Activated CD4-positive, alpha-beta T cell treated with anti-CD3 and anti-CD28 coated beads for 36 hours (primary cell): Measurements from ENCODE around the gene TMEM120B. TPM values are rescaled to one million over a fixed set of nuclear protein-coding genes. Genes with fewer than 3 reads are reported as not detected.
A peak's percentile ranks its signal among the peaks of the same experiment; 100 is the strongest.

Source experiments
- ATAC-seq: fragments of 200-7000 bp; cut with Tn5 transposase; one replicate; pipeline ENCODE4 v1.10.0; 2021; ENCODE audit warnings: mild to moderate bottlenecking, moderate library complexity
- CTCF ChIA-PET: fragments of 350-600 bp; sonication (Branson Sonifier 250); formaldehyde crosslinking; loops from one replicate; lab custom pipeline; 2021; ENCODE audit warnings: antibody characterized with exemption; lab: Charles Lee
- POLR2A ChIA-PET: fragments of 350-600 bp; sonication (Branson Sonifier 250); formaldehyde crosslinking; loops from one replicate; lab custom pipeline; 2021; ENCODE audit warnings: antibody characterized with exemption, inconsistent platforms; lab: Charles Lee
- DNase-seq: peaks from one replicate; pipeline ENCODE4 v3.0.0-alpha.2; 2020
- H3K27ac Mint-ChIP-seq: one replicate; pipeline ENCODE4 v1.8.0; 2021; ENCODE audit warnings: mixed read lengths
- H3K27me3 Mint-ChIP-seq: one replicate; pipeline ENCODE4 v1.8.0; 2021; ENCODE audit warnings: mixed read lengths
- H3K36me3 Mint-ChIP-seq: one replicate; pipeline ENCODE4 v1.8.0; 2021; ENCODE audit warnings: low read depth, mixed read lengths
- H3K4me1 Mint-ChIP-seq: one replicate; pipeline ENCODE4 v1.8.0; 2021; ENCODE audit warnings: mixed read lengths
- H3K4me3 Mint-ChIP-seq: one replicate; pipeline ENCODE4 v1.8.0; 2021; ENCODE audit warnings: mild to moderate bottlenecking, moderate library complexity, mixed read lengths
- H3K9me3 Mint-ChIP-seq: one replicate; pipeline ENCODE4 v1.8.0; 2021; ENCODE audit warnings: low read depth, mixed read lengths
- intact Hi-C, 2 experiments: fragments of 100-400 bp; cut with DNase I in 1 of 2; cut with micrococcal nuclease in 1 of 2; formaldehyde crosslinking; loops; one replicate each; pipeline versions ENCODE4 v1.14.2 to v1.15.1; 2022 to 2024; cut with DNase I, micrococcal nuclease
- total RNA-seq, 2 experiments: library from RNA; stranded (reverse); gene quantifications; one replicate each; pipeline ENCODE4 v1.2.3, GENCODE V29; 2021

TMEM120B gene
- total RNA-seq, 2 experiments from 2014 or later: 8.8 to 11.7 TPM

DNA sequence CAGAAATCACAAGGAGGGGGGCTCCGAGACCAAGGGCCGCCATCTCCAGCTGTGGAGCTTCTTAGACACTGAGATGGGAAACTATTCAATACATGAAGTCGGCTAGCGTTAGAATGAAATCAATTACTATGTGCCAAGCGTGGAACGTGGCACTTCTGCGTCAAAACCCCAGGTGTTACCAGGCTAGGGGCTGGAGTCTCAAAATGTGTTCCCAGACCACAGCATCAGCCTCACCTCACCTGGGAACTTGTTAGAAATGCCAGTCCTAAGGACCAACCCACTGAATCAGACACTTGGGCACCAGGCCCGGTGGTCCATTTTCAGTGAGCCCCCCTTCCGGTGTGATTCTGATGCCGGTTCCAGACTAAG lies 86.2 kb downstream of the TMEM120B start:
- POLR2A ChIA-PET: no interaction called here
- no peak for DNase-seq
- no peak for ATAC-seq
- CTCF ChIA-PET: interaction anchor here (0.6 to 11.0 kb wide), 7 partner anchors 9 to 130 kb away, joined by 3 to 439 read pairs (median 3); partner anchors contain the start of genes PSMD9 and SETD1B
- peak overlapping the region; percentile 80 for H3K27ac Mint-ChIP-seq
- H3K4me3 Mint-ChIP-seq: peak overlapping the region; percentile 73
- peaks cover 32% of the 10 kb centered on the region for H3K36me3 Mint-ChIP-seq
- H3K9me3 Mint-ChIP-seq: no peaks in the 10 kb centered on the region
- no peaks in the 10 kb centered on the region for H3K27me3 Mint-ChIP-seq
- intact Hi-C loops: loop anchor here in 1 of 2 experiments (10.0 kb wide), 1 partner anchor 1604 kb away; the partner anchor contains the start of gene GCN1
- peaks cover 36% of the 10 kb centered on the region for H3K4me1 Mint-ChIP-seq

DNA sequence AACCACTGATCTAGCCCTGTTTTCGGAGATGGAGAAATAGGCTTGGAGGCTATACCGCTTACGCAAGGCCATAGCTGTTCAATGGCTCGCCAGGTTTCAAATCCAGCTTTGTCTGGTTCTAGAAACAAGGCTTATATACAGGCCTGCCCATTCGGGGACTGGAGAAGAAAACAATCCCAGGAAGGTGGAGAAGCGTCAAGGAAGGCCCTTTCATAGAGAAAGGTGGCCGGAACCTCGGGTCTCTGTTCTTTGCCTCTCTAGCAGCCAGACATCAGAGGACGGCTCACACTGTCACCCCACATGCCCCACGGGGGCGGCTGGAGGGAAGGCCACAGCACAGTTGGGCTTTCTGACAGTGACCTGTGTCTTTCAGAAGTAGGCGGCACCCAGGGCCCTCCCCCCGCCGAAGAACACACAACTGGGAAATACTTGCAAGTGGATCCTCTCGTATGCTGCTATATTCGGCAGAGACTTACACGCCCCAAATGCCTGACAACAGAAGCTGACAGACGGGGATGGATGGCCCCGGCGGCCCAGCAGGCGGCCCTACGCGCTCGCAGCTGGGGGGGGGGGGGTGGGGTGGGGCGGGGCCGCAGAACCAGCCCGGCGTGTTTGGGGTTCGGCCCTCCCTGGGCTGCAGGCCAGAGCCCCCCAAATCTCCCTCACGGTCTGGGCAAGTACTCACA lies 86.7 kb downstream of the TMEM120B start:
- H3K4me3 Mint-ChIP-seq: peak overlapping the region; percentile 73
- ChIA-PET POLR2A (interaction anchor here (0.5 to 1.0 kb wide), 3 partner anchors 38 to 725 kb away, joined by 3 to 4 read pairs (median 3); no protein-coding TSS in a partner anchor), CTCF (interaction anchor here (0.6 to 11.0 kb wide), 5 partner anchors 8 to 127 kb away, joined by 3 to 439 read pairs (median 82); partner anchors contain the start of genes PSMD9 and SETD1B)
- no peaks in the 10 kb centered on the region for H3K9me3 Mint-ChIP-seq
- peak overlapping the region; percentile 84 for H3K27ac Mint-ChIP-seq
- ATAC-seq: peak; percentile 3
- H3K4me1 Mint-ChIP-seq: peaks cover 35% of the 10 kb centered on the region
- intact Hi-C loops: loop anchor here in 1 of 2 experiments (10.0 kb wide), 1 partner anchor 1604 kb away; the partner anchor contains the start of gene GCN1
- peak; percentile 71 for DNase-seq
- H3K27me3 Mint-ChIP-seq: no peaks in the 10 kb centered on the region
- peaks cover 32% of the 10 kb centered on the region for H3K36me3 Mint-ChIP-seq

DNA sequence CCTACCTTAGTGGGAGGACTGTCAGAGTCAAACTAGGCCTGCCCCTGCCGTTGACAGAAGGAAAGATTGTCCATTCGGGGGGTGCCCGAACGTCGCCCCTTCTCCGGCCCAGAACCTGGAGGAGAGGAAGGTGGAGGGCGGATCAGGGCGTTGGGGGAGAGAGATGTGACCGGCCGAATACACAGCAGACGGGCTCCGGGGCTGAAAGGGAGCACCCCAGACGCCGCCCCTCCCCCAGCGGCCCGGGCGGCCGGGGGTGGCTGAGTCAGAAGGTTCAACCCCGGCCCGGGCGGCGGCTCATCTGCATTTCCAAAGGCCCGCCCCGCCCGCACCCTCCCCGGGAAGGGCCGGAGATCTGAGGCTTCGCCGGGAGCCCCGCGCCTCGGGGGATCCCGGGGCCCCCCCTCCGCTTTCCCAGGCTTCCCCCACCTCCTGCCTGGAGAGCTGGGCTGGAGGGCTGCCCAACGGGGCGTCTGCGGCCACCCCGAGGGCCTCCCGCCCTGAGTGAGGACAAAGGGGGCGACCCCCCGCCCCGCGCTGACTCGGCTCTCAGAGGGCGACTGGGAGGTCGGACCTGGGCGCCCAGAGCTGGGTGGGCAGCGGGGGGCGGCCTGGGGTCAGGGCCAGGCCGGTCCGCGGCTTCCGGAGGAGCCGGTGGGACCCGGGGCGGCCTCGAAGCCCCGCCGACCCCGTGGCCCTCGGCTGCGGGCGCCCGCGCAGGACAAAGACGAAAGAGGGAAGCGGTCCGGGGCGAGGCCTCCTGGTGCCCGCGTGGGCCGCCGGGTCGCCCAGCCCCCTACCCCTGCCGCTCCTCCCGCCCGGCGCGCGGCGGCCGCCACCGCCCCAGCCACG lies 87.5 kb downstream of the TMEM120B start:
- ATAC-seq (peak; percentile 40), DNase-seq (peak; percentile 93)
- H3K27me3 Mint-ChIP-seq: no peaks in the 10 kb centered on the region
- peak overlapping the region; percentile 73 for H3K4me3 Mint-ChIP-seq
- intact Hi-C loops: loop anchor here in 1 of 2 experiments (5.0 to 10.0 kb wide), 8 partner anchors 503 to 1788 kb away; partner anchors contain the start of genes CAMKK2, CLIP1, GCN1 and KNTC1
- peaks cover 27% of the 10 kb centered on the region for H3K4me1 Mint-ChIP-seq
- POLR2A ChIA-PET: interaction anchor here (0.5 to 3.4 kb wide), 5 partner anchors 7 to 724 kb away, joined by 3 to 14 read pairs (median 3); partner anchors contain the start of gene RHOF
- CTCF ChIA-PET: interaction anchor here (1.0 to 11.0 kb wide), 6 partner anchors 7 to 129 kb away, joined by 3 to 439 read pairs (median 4); partner anchors contain the start of genes CFAP251, PSMD9 and SETD1B
- H3K9me3 Mint-ChIP-seq: no peaks in the 10 kb centered on the region
- peak overlapping the region; percentile 84 for H3K27ac Mint-ChIP-seq
- peaks cover 32% of the 10 kb centered on the region for H3K36me3 Mint-ChIP-seq

DNA sequence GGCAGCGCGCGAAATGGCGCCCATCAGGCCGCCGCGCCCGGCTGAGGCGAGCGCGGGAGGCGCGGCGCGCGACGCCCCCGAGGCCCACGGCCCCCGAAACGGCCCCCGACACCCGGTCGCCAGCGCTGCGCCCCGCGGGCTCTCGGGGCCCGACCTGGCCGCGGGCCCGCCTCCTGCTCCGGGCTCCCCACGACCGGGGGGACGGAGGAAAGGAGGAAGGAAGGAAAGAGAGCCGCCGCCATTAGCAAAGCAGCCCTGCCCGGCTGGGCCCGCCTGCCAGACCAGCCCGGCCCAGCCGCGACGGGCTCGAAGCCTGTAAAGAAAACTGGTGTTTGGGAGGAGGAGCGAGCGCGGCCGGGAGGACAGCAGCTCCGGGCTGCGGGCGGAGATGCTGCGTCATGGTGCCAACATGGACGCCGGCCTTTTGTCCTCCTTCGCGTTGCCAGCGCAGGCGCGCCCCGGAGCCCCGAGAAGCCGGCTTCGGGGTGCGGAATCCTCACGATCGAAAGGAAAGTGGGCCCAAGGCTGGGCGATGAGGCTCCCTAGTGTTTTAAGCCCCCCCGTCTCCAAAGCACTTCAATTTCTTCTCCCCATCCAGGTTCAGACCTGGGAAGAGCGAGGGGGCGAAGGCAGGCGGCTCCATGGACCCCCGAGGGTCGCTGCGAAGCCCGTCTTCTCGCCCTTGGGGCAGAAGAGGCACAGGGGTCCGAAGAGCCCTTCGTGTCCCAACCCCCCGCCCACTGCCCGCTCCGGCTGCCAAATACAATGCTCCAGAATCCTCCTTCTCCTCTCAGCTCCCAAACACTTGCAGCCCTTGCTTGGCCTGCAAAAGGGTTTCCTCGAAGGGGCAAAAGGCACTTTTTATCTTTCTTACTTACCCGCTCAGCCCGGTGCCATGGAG lies 88.4 kb downstream of the TMEM120B start:
- POLR2A ChIA-PET: interaction anchor here (0.7 to 3.4 kb wide), 3 partner anchors 8 to 174 kb away, joined by 3 to 18 read pairs (median 14); partner anchors contain the start of gene RHOF
- Mint-ChIP-seq H3K27ac (peak overlapping the region; percentile 99), H3K4me1 (peaks cover 23% of the 10 kb centered on the region), H3K4me3 (peak overlapping the region; percentile 88), H3K9me3 (no peaks in the 10 kb centered on the region), H3K36me3 (peaks cover 35% of the 10 kb centered on the region), H3K27me3 (no peaks in the 10 kb centered on the region)
- ATAC-seq: peak; percentile 7
- intact Hi-C loops: loop anchor here (1.0 to 10.0 kb wide), 8 partner anchors 11 to 1789 kb away; partner anchors contain the start of genes CAMKK2 (in 1 of the 2), CLIP1 (in 1 of the 2), KNTC1 (in 1 of the 2) and MLEC (in 1 of the 2)
- DNase-seq: peak; percentile 88
- CTCF ChIA-PET: interaction anchor here (0.6 to 13.0 kb wide), 10 partner anchors 6 to 130 kb away, joined by 3 to 439 read pairs (median 4); partner anchors contain the start of genes CFAP251, PSMD9 and RHOF

DNA sequence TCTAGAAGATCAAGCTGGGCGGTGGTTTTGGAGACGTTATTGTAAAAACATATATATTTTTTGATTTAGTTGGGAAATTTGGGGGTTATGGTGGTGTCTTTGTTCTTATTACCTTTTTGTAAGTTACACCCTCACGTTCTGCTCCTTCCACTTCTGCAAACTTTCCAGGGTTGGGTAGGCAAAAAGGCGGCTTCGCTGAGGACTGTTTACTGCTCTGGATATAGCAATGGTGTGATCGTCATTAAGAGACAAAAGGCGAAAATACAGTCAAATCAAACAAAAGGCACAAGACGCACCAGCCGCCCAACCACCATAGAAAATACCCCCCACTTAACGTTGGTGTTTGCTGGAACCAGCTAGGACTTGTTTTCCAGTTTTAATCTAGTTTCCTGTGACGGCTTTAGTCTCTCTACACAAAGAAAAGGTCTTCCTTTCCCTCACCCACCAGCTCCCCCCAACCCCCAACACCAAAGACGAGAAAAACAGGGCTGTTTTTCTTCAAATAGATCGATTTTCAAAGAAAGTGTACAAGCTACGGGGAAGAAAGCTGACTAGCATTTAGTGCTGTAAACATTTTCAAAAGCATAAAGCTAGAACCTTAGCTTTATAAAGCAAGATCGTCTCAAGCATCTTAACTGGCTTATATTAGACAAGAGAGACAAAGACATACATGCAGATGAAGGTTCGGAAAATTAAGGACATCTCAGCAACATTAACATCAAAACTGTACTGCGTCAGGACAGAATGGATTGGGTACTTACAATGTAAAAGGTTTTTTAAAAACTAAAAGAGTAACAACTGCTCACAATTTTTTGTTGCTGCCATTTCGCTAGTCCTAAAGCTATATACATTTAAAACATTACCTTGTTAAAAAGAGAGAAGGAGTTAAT lies 89.3 kb downstream of the TMEM120B start:
- Mint-ChIP-seq H3K36me3 (peaks cover 40% of the 10 kb centered on the region), H3K4me3 (peak overlapping the region; percentile 88), H3K27ac (peak overlapping the region; percentile 99), H3K27me3 (no peaks in the 10 kb centered on the region), H3K9me3 (no peaks in the 10 kb centered on the region), H3K4me1 (peaks cover 27% of the 10 kb centered on the region)
- ChIA-PET POLR2A (interaction anchor here (0.6 to 3.4 kb wide), 4 partner anchors 9 to 1913 kb away, joined by 3 to 18 read pairs (median 8); partner anchors contain the start of gene RHOF), CTCF (interaction anchor here (0.6 to 13.0 kb wide), 15 partner anchors 7 to 1173 kb away, joined by 3 to 439 read pairs (median 4); partner anchors contain the start of genes OGFOD2, PSMD9 and RHOF)
- no peak for ATAC-seq
- peak; percentile 62 for DNase-seq
- intact Hi-C loops: loop anchor here (1.0 to 10.0 kb wide), 9 partner anchors 12 to 1790 kb away; partner anchors contain the start of genes CAMKK2 (in 1 of the 2), CLIP1 (in 1 of the 2), KNTC1 (in 1 of the 2) and MLEC (in 1 of the 2)

DNA sequence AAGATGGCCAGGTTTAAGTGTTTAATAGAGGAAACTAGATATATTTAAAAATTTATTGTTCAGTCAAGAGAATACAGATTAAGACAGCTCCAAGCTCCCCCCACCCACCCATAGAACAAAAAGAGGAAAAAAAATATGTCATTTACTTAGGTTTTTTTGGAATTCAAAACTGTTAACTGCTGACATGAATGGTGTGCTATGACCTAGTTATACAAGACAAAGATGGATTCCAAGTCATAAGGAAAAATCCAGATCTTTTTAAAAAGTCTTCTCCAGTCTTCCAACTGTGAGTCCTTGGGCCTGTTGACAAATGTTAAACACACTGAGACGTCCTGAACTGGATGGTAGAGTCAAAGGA lies 89.9 kb downstream of the TMEM120B start:
- Mint-ChIP-seq H3K4me1 (peaks cover 30% of the 10 kb centered on the region), H3K9me3 (no peaks in the 10 kb centered on the region), H3K27me3 (no peaks in the 10 kb centered on the region), H3K27ac (peak overlapping the region; percentile 99), H3K36me3 (peaks cover 40% of the 10 kb centered on the region), H3K4me3 (peak overlapping the region; percentile 88)
- ChIA-PET POLR2A (interaction anchor here (0.6 to 3.4 kb wide), 6 partner anchors 9 to 1912 kb away, joined by 3 to 18 read pairs (median 4); partner anchors contain the start of gene RHOF), CTCF (interaction anchor here (0.8 to 13.0 kb wide), 12 partner anchors 8 to 1173 kb away, joined by 3 to 439 read pairs (median 4); partner anchors contain the start of genes OGFOD2, PSMD9 and RHOF)
- intact Hi-C loops: loop anchor here in 1 of 2 experiments (2.0 to 10.0 kb wide), 8 partner anchors 36 to 1790 kb away; partner anchors contain the start of genes CAMKK2, CLIP1, KNTC1 and MLEC
- ATAC-seq: no peak
- DNase-seq: no peak

DNA sequence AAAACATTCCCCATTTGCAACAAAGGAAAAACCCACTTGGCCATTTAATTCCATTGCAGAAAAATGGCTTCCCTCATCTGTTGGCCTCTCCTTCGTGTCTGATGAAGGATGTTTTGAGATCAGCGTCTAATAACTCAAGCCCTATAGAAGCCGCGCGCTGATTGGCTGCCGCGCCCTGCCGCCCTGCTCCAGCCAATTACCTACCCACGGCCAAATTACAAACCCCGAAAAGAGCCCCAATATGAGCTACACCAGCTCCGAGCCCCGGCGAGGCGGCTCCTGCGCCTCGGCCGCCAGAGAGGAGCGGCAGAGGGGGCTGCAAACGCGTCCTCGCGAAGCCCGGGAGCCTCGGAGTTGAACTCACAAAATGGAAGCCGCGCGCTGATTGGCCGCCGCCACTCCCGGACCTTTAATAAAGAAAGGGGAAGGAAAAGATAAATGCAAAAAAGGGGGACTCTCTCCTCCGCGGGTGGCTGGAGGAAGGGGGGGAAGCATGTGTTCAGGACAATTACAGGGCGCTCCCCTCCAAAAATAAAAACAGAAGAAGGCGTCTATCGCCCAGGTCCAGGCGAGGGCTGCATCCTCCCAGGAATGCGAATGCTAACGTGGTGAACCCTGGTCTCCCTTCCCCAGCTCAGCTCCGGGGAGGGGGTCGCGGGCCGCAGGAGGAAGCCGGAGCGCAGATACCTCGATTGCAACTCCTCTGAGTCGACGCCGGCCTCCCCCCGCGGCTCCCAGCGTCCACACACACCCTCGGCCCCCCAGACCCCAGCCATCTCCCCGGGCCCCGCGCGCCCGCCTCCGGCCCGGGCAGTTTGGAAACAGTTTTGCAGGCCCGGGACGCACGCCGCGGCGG lies 90.5 kb downstream of the TMEM120B start:
- peak; percentile 95 for DNase-seq
- Mint-ChIP-seq H3K27me3 (no peaks in the 10 kb centered on the region), H3K36me3 (peaks cover 38% of the 10 kb centered on the region), H3K4me1 (peaks cover 30% of the 10 kb centered on the region), H3K9me3 (no peaks in the 10 kb centered on the region), H3K27ac (peak overlapping the region; percentile 99), H3K4me3 (peak overlapping the region; percentile 88)
- intact Hi-C loops: loop anchor here in 1 of 2 experiments (1.0 to 10.0 kb wide), 10 partner anchors 36 to 1791 kb away; partner anchors contain the start of genes CAMKK2, CLIP1, KNTC1 and MLEC
- POLR2A ChIA-PET: interaction anchor here (0.6 to 3.4 kb wide), 7 partner anchors 8 to 223 kb away, joined by 3 to 18 read pairs (median 4); partner anchors contain the start of gene RHOF
- ATAC-seq: peak; percentile 62
- CTCF ChIA-PET: interaction anchor here (1.0 to 13.0 kb wide), 9 partner anchors 8 to 401 kb away, joined by 3 to 439 read pairs (median 7); partner anchors contain the start of genes PSMD9 and RHOF

DNA sequence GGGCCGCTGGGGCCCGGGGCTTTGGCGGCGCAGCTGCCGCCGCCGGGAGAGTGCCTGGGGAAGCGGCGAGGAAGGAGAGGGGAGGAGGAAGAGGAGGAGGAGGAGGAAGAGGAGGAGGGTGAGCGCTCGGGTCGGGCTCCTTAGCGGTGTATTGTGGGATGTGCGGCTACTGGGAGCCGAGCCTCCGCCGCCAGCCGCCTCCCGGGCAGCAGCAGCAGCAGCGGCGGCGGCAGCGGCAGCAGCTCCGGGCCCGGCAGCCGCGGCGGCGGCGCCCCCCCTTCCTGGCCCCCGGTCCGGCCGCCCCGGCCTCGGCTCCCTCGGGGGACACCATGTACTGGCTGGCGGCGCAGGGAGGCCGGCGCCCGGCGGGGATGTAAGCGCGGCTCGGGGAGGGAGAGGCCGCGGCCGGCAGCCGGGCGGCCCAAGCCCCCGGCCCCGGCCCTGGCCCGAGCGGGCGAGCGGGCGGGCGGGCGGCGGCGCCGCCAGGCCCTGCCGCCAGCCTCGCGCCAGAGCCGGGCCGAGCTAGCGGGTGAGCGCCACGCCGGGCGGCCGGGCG lies 91.4 kb downstream of the TMEM120B start, which contains the start of gene SETD1B:
Gene SETD1B (plus strand): TSS at position 149 of the 556 bp plus-strand sequence. CDS start 729 bp downstream, outside the sequence.
- H3K36me3 Mint-ChIP-seq: peaks cover 34% of the 10 kb centered on the region
- peak within 1 kb of the TSS; percentile 99 for H3K27ac Mint-ChIP-seq
- POLR2A ChIA-PET: interaction anchor here (0.7 to 3.4 kb wide), 4 partner anchors 7 to 11 kb away, joined by 4 to 14 read pairs (median 6); partner anchors contain the start of gene RHOF
- H3K9me3 Mint-ChIP-seq: no peaks in the 10 kb centered on the region
- intact Hi-C loops: loop anchor here (1.0 to 10.0 kb wide), 11 partner anchors 8 to 1792 kb away; partner anchors contain the start of genes CAMKK2 (in 1 of the 2), CLIP1 (in 1 of the 2), KNTC1 (in 1 of the 2) and MLEC (in 1 of the 2)
- CTCF ChIA-PET: interaction anchor here (2.5 to 13.0 kb wide), 3 partner anchors 7 to 84 kb away, joined by 15 to 439 read pairs (median 43); partner anchors contain the start of genes PSMD9 and RHOF
- H3K27me3 Mint-ChIP-seq: no peaks in the 10 kb centered on the region
- H3K4me1 Mint-ChIP-seq: peaks cover 21% of the 10 kb centered on the region
- DNase-seq (peak; percentile 79), ATAC-seq (peak; percentile 4)
- peak within 1 kb of the TSS; percentile 91 for H3K4me3 Mint-ChIP-seq
